Stimulated activated CD4-positive, alpha-beta T cell treated with anti-CD3 and anti-CD28 coated beads, Interleukin-4, amount 100 ng/mL, for 48 hours (primary cell): Measurements from ENCODE around the gene ERRFI1.

ENCODE experiments used
- DNase-seq, 2 donors: peaks; one replicate each; pipeline ENCODE4 v3.0.0-alpha.2; 2020; ENCODE audit warnings: low read depth in 2 of 2

Gene ERRFI1

DNA sequence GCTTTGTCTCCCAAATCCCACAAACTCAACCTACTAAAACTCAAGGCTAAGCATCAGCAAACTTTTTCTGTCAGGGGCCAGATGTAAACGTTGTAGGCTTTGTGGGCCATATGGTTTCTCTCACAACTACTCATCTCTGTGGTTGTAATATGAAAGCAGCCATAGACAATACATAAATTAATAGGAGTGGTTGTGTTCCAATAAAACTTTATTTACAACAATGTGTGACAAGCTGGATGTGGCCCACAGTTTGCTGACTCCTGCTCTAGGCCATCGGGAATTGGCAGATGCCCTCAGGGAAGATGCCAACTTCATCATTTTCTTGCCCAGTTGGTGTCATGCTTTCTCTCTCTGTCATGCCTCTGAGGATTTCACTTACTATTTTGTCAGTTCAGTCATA is 17.5 kb upstream of the ERRFI1 start:
- no peak for DNase-seq

- DNase-seq: no peak
Measured at GRCh38 chr1:8042134-8042533, 16.0 kb upstream of the ERRFI1 start.

GRCh38 chr1:8040586-8040985 is 14.5 kb upstream of the ERRFI1 start:
- no peak for DNase-seq

DNA sequence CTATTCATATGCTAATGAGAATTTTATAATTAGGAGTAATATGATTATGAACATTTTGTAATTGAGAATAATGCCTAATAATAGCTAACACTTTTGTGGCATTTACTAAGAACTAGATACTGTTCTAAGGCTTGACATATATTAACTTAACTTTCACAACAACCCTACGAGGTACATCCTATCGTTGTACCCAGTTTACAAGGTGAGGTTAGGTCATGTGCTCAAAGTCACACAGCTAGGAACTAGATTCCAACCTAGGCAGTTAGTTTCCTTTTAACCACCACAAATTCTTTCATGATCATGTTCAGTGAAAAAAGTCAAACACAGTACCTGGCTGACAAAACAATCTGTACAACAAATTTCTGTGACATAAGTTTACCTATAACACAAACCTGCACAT is 13.0 kb upstream of the ERRFI1 start:
- DNase-seq: no peak

DNA sequence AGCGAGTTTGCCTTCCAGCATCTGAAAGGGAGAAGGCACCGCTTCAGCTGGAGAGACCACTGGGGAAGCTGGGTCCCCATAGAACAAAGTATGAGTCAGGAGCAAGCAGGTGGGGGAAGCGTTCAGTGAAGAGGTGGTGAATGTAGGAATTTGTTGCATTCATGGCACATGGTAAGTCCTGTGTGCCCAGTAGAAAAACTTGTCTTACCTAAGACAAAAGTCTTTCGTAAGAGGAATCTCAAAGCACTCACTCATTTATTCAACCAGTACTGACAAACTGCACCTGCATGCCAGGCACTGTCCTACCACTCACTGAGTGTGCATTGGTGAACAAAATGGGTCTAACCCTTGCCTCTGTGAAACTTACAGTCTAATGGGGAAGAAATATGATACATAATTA is 9.2 kb upstream of the ERRFI1 start:
- no peak for DNase-seq

GRCh38 chr1:8033322-8033721 is 7.2 kb upstream of the ERRFI1 start:
- DNase-seq: no peak

DNA sequence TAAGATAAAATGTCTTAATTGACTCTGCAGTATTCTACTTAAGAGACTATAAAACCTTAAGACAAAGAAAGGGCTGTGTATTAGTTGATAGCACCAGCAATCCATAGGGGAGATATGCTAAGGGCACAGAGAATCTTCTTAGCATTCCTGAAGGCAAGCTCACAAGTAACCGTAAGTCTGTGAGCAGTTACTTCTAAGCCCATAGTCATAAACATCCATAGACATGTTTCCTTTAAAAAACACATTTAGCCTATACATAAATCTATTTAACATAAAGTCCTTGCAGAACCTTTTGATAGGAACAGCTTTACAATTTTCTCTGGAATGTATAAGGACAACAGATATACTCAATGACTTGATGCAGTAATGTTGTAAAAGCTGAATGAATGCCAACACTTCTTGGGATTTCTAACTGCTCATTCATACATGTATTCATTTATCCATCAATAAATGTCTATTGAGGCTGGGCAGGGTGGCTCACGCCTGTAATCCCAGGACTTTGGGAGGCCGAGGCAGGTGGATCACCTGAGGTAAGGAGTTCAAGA is 6.3 kb upstream of the ERRFI1 start:
- DNase-seq: no peak

DNA sequence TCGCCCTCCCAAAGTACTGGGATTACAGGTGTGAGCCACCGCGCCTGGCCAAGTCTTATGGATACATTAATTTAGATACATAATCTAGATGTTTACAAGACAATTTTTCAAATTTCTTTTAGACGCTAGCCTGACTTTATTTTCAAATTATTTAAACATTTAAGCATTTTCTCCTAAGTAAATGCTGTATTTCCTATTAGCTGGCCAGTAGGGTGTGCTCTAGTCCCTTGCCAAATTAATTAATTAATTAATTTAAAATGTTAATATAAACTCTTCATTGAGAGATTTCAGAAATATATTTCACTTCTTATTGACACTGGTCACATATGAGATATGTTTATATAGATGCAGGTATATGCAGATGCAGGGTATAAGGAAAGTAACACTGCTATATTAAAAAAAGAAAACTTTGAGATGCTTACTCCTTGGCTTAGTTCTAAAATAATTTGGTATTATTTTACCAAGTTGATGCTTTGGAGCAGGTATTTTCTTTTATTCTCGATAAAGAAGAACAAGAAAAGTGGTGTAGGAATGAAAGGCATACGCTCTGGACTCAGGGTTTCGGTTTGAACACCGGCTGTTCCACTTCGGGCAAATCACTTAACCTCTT is 5.2 kb upstream of the ERRFI1 start:
- no peak for DNase-seq

- no peak for DNase-seq
Measured at GRCh38 chr1:8028571-8028910, 2.4 kb upstream of the ERRFI1 start.

- DNase-seq: no peak
Measured at GRCh38 chr1:8027748-8028570, 1.9 kb upstream of the ERRFI1 start.

DNA sequence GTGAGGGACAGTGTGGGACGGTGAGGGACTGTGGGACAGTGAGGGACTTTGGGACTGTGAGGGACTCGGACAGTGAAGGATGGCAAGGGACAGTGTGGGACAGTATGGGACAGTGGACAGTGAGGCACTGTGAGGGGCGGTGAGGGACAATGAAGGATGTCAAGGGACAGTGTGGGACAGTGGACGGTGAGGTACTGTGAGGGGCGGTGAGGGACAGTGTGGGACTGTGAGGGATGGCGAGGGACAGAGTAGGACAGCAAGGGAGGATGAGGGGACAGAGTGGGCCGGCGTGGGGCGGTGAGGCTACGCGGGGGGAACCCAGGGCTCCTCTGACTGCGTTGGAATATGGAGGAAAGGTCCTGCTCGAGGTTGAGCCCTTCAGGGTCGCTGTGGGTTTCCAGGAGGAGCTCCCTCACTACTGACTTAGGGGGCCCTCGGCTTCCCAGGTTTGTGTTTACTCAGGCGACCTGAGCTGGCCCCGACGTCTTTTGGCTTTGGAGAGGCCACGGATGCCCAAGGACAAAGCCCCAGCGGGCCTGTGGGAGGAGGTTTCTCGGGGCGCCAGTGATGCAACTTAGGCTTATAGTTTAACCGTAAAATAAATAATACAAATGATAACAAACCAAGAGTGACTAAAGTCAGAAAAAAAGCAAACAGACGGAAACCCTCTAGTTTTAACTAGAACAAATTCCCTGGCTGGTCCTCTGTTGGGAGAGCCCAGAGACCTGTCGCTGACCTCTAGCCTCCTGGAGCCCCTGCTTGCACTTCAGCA is 1.1 kb upstream of the ERRFI1 start:
- no peak for DNase-seq

- DNase-seq: no peak
Measured at GRCh38 chr1:8025671-8026144, 401 bp downstream of the ERRFI1 start.

DNA sequence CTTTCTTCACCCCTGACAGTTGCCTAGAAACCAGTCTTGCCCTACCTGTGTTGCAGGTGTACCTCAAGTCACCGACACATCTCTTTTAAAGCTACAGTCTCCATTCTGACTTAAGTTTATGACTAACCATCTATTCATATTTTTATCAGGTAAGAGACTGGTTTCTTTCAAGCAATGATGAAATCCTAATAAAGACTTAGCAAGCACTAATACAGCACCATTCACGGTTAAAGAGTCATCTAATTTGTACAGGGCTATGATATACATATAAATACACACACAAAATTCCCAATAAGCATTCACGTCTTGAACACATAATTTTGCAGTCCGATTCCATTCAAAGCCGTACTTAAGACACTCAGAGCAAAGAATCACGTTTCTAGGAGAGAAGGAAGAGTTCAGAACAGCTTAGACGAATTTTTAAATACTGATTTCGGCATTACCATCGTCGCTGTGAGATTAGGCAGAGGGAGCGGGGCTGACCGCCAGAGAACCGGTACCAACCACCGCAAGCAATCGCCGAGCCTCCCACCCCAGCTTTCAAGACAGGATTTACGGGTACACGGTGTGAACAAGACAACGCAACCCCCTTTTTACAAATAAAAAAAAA is 943 bp downstream of the ERRFI1 start:
- DNase-seq: no peak

DNA sequence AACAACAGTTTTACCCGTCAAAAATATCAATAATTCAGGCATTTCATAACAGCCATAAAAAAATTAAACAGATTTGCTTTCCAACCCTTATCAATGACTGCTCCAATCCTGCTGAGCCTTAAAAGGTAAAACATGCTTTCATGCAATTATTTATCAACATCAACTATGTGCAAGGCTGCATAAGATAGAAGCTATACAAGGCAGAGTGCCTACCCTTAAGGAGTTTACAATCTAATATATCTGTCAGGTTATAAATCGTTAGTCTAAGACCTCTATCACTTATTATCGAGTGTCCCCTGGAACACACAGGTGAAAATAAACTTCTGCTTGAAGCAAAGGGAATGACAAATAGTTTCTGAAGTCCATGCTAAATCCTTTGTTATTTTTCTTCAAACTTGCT is 1.8 kb downstream of the ERRFI1 start:
- no peak for DNase-seq

DNA sequence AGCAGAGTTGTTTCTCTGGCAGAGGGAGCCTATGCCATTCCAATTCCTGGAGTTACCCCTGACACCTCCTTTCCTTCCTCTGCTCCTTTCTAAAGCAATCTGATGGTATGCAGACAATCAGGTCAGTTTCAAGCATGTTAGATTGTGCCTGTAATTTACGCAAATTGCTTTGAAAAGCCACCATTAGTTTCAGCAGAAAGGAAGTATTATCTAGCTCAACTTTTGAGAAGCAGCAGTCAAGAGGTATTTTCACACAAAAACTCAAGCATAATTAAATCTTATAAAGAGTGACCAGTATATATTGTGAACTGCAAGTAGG is 2.2 kb downstream of the ERRFI1 start:
- DNase-seq: no peak

- DNase-seq: no peak
Measured at GRCh38 chr1:8023287-8023994, 2.7 kb downstream of the ERRFI1 start.

DNA sequence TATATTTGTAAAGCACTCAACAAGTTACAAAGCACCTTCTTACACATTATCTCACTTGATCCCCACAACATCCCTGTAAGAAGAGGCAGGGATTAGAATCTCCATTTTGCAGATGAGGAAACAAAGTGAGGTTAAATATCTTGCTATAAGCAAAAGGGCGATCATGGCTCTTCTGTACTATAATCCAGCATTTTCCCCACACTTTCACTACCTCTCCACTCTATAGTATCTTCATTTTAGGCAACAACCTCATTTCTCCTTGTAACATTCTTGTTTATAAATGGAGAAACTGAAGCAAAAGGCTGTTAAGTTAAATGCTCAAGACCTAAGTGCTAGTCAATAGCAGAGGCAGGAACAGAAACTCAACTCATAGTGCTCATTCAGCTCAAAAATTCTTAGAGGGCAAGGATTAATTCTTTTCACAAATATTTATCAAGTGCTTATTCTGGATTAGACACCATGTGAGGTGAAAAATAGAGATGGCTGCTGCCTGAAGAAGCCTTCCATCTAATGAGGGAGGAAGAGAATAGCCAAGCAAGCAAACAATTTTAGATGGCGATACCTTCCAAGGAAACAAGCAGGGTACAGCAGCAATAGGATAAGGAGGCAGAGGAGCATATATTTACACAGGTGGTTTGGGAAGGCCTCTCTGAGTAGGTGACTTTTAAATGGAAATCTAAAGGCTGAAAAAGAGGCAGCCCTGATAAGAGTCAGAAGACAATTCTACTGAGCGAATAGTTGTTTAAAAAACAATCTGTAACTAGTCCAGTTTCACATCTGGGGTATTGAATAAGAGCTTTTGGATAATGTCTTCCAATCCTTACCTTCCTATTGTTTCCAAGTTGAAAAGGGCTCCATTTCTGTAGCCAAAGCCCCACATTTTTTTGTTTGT is 3.5 kb downstream of the ERRFI1 start:
- DNase-seq: no peak

GRCh38 chr1:8021676-8022266 is 4.3 kb downstream of the ERRFI1 start:
- no peak for DNase-seq

GRCh38 chr1:8020032-8020431 is 6.1 kb downstream of the ERRFI1 start:
- DNase-seq: no peak

- no peak for DNase-seq
Measured at GRCh38 chr1:8019229-8019620, 6.9 kb downstream of the ERRFI1 start.
